DOHH2 (cell line): ENCODE data around the gene C12orf76.
"Not testable (repeated sequence)": the region's sequence is repeated elsewhere in the genome, so short reads cannot be mapped to it uniquely, and the experiment has no call there.

Source experiments
- EZH2phosphoT487 ChIP-seq: fragments of 200-600 bp; sonication (generic); IDR thresholded peaks from 2 replicates; pipeline ENCODE4 v1.6.1; 2017; ENCODE audit warnings: borderline replicate concordance, mild to moderate bottlenecking, antibody characterized with exemption, low read length, moderate library complexity, mixed read lengths
- TF ChIP-seq, protein P1 (sequence below): fragments of 200-600 bp; sonication (generic); IDR thresholded peaks from one replicate; pipeline ENCODE4 v1.5.1; 2014; ENCODE audit warnings: antibody characterized with exemption, mild to moderate bottlenecking, low read depth, low read length; ENCODE audit not compliant: poor library complexity, severe bottlenecking

DNA sequence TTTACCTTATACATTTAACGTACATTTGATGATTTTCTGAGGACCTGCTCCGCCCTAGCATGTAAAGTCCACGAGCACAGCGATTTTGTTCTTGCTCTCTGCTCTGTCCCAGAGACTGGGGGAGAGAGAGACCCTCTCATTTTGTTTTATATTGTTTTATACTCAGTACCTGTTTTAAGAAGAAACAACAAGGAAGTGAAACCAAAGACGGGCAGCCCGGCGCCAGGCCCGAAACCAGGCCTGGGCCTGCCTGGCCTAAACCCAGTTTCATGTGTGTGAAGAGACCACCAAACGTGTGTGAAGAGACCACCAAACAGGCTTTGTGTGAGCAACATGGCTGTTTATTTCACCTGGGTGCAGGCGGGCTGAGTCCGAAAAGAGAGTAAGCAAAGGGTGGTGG is 712 bp upstream of the C12orf76 start:
- TF ChIP-seq, protein P1, sequence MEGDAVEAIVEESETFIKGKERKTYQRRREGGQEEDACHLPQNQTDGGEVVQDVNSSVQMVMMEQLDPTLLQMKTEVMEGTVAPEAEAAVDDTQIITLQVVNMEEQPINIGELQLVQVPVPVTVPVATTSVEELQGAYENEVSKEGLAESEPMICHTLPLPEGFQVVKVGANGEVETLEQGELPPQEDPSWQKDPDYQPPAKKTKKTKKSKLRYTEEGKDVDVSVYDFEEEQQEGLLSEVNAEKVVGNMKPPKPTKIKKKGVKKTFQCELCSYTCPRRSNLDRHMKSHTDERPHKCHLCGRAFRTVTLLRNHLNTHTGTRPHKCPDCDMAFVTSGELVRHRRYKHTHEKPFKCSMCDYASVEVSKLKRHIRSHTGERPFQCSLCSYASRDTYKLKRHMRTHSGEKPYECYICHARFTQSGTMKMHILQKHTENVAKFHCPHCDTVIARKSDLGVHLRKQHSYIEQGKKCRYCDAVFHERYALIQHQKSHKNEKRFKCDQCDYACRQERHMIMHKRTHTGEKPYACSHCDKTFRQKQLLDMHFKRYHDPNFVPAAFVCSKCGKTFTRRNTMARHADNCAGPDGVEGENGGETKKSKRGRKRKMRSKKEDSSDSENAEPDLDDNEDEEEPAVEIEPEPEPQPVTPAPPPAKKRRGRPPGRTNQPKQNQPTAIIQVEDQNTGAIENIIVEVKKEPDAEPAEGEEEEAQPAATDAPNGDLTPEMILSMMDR: not testable (repeated sequence)
- TF ChIP-seq EZH2phosphoT487: not testable (repeated sequence)
